IMR-90 (cell line): ENCODE measurements around the gene PTHLH.

Experiments
- CTCF ChIP-seq: conservative IDR thresholded peaks from 2 replicates; pipeline ENCODE4 v1.5.1; 2012; ENCODE audit warnings: mild to moderate bottlenecking, low read depth, low read length, improper control_type of control experiment
- MAFK ChIP-seq: IDR thresholded peaks from 2 replicates; pipeline ENCODE4 v1.6.1; 2012; ENCODE audit warnings: low read depth, low read length, improper control_type of control experiment
- RAD21 ChIP-seq: IDR thresholded peaks from 2 replicates; pipeline ENCODE4 v1.6.1; 2012; ENCODE audit warnings: low read length, improper control_type of control experiment
- RCOR1 ChIP-seq: IDR thresholded peaks from 2 replicates; pipeline ENCODE4 v1.6.1; 2012; ENCODE audit warnings: mild to moderate bottlenecking, low read length, improper control_type of control experiment; ENCODE audit not compliant: insufficient replicate concordance

GRCh38 chr12:27988594-27989233 lies 16.2 kb upstream of the PTHLH start:
- no peak for TF ChIP-seq MAFK
- no peak for TF ChIP-seq CTCF
- no peak for TF ChIP-seq RAD21
- no peak for TF ChIP-seq RCOR1
